HG02870 (cell line): Measurements from ENCODE around the gene MARK1.

Source experiments
- ATAC-seq: cut with Tn5 transposase; IDR thresholded peaks from one replicate; pipeline ENCODE4 v1.9.1; 2021; ENCODE audit warnings: mild to moderate bottlenecking, moderate library complexity; ENCODE audit not compliant: unreplicated experiment

MARK1 gene

DNA sequence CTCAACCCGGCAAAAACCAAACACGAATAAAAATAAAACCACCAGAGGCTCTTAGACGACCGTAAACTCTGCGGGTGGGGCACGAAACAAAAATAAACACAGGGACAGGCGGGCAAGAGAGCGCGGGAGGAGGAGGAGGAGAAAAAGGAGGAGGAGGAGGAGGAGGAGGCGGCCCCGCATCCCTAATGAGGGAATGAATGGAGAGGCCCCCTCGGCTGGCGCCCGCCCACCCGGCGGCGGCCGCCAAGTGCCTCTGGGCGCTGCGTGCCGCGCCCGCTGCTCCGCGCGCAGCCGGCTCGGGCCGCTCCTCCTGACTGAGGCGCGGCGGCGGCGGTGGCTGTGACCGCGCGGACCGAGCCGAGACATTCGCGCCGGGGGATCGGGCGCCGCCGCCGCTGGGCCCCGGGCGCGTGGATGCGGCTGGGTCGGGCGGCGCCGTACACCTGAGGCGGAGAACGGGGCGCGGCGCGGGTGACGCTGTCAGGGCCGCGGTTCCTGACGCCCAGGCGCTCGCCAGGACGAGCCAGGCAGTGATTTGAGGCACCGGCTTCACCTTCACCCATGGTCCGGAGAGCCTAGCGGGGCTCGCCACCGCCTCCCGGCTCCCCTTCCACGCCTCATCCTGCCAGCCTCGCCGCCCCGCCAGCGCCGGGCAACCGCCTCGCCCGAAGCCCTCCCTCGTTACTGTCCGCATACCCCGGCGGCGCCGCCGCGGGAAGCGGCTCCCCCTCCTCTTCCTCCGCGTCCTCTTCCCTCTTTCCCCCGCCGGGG is at the start of gene MARK1:
TSS of gene MARK1 (plus strand) at position 229 of the 771 bp plus-strand sequence. CDS start 687 bp downstream, outside the sequence.
- peak; percentile 45 for ATAC-seq

DNA sequence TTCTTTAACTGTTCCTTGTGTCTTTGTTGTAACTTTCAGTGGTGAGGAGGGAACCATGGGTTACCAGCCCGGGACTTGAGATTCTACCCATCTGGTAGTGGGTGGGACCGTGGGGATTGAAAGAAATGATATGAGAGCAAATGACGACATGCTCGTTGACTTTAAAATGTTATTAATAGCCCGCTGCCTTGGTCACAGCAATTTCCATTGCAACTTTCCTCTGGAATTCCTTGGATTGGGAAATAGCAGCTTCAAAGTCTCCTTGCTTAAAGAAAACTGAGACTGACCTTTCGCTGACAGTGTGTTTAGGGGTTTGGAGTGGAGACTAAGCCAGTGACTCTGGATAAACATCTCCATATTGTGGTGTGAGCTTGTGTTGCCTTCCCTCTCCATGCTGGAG is 44.2 kb upstream of the MARK1 start:
- ATAC-seq, result no peak

GRCh38 chr1:220484135-220484534 is 43.8 kb upstream of the MARK1 start:
- ATAC-seq, result no peak

DNA sequence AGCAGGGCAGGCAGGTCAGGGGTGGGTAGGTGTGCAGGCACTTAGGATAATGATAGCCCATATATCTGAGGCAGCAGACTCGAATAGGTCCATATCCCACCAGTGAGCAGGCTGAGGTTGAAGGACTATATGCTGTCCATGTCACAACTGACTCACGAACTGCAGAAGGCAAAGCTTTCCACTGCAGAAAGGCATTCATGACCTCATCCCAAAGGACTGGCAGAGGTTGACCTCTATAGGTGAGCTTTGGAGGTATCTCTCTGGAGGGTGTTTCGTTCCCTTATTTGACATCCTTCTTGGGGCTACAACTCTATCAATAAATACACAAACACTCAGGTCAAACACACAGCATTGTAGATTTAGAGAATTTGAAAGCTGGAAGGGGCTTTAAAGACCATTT is 42.8 kb upstream of the MARK1 start:
- no peak for ATAC-seq

DNA sequence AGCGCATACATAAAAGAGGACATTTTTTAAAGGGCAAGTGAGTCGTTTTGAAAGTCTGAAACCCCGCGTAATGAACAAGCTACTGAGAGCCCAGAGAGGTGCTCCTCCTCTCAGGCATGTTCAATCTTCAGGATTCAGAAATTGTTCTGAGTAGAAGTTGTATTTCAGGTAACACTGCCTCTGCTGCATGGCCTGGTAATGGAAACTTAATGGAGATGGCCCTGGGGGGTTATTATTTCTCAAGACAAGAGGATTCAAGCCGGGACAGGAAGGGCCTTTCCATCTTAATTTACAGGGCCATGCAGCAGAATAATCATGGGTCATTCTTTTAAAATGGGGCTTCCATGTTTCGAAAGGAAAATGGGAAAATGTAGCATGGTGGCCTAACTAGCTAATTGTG is 42.1 kb upstream of the MARK1 start:
- no peak for ATAC-seq

GRCh38 chr1:220487297-220487820 is 40.6 kb upstream of the MARK1 start:
- no peak for ATAC-seq

DNA sequence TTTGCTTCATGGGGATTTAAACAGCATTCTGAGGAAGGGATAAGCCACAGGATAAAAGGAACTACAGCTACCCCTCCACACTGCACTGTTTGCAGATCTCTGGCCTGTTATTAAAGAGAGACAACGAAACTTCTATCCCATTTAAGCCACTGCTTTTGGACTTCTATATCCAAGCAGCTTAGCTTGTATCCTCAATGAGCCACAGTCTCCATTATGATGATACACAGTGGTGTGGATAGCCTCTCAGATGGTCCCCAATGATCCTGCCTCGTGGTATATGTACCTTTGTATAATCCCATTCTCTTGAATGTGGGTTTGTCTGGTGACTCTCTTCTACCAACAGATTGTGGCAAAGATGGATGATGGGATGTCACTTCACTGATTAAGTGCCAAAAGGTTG is 36.0 kb upstream of the MARK1 start:
- ATAC-seq, result no peak

- no peak for ATAC-seq
Measured at GRCh38 chr1:220497220-220497947, 30.6 kb upstream of the MARK1 start.

GRCh38 chr1:220498188-220498587 is 29.7 kb upstream of the MARK1 start:
- ATAC-seq, result no peak

- ATAC-seq, result no peak
Measured at GRCh38 chr1:220500372-220500771, 27.6 kb upstream of the MARK1 start.

DNA sequence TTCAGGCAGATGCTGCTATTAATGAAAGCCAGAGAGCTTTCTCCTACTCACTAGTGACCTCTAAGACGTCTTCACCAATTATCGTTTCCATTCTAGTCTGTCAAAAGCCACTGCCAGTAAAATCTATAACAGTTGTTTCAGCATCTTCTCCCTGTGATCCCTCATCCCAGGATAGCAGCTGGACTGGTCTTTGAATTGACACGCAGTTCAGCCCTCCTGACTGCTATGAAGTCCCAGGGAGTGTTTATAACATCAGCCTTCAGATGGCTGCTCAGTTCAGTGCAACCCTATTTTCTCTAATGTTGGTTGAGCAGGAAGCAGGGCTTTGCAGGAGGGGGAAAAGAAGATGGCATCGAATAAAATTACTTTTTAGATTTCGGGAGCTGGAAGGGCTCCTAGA is 23.6 kb upstream of the MARK1 start:
- no peak for ATAC-seq

DNA sequence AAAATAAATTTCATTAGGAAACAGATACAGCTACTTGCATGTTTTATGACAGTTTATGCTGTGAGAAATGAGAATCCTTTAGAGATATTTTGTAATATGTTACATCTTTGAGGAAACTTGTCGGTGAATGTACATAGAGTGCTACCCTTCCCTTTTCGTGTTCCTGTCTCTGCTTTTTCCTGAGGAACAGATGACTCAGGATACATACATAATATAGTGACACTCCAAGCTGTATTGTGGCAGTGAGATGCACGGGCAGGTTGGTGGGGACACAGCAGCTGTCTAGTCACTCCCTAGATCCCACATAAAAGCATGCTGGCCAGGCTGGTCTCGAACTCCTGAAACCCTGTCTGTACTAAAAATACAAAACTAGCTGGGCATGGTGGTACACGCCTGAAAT is 20.9 kb upstream of the MARK1 start:
- no peak for ATAC-seq

- ATAC-seq, result no peak
Measured at GRCh38 chr1:220511179-220511578, 16.8 kb upstream of the MARK1 start.

GRCh38 chr1:220511785-220512184 is 16.2 kb upstream of the MARK1 start:
- no peak for ATAC-seq

DNA sequence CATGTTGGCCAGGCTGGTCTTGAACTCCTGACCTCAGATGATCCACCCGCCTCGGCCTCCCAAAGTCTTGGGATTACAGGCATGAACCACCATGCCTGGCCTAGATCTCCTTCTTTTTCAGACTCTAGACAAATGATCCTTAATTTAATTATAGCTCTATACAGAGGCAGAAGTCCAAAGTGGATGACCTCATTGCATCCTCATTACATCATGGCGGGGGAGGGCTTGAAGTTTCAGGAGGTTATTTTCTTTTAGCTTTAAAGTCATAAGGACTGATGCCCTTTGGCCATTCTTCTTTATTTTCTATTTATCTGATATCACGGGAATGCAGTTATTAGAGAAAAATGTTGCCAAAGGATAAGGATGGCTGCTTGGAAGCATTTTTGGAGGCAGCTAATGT is 14.1 kb upstream of the MARK1 start:
- no peak for ATAC-seq

GRCh38 chr1:220514256-220514655 is 13.7 kb upstream of the MARK1 start:
- ATAC-seq, result no peak

DNA sequence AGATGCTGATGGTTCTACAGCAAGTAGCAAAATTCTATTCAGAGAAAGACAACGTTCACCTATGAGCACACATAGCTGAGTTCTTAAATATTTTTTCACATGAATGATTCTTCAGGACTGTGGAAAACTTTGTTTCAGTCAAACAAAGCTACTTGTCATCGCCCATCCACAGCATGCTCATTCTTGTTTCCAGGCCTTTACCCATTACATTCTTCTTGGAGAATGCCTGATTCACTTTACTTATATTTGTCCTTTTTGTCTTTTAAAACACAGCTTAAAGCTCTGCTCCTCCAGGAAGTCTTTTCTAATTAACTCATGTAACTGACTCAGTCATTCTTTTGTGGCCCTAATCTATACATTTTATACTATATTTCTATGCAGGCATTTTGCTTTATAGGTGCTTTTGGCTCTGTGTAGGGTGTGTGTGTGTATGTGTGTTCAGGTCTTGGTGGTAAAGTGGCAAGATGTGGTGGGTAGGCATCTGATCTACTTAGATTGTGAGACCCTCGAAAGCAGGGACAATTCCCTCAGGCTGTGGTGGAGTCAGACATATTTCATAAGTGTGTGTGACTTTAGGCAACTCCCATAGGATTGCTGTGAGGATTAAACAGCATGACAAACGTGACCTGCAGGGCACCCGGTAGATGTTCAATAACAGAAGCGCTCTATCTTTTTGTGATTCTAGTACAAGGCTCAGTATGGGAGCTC is 11.8 kb upstream of the MARK1 start:
- ATAC-seq, result no peak

DNA sequence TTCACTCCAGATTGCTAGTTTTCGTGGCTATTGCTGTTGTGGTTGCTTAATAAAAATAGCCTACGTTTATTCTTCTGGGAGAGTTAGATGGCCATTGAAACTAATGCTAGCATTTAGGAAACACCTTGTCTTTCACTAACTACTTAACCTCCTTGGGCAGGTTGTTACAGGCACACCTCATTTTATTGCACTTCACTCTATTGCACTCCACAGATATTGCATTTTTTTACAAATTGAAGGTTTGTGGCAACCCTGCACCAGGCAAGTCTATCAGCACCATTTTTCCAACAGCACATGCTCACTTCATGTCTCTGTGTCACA is 11.3 kb upstream of the MARK1 start:
- ATAC-seq, result no peak

- no peak for ATAC-seq
Measured at GRCh38 chr1:220521778-220522177, 6.2 kb upstream of the MARK1 start.

- ATAC-seq, result no peak
Measured at GRCh38 chr1:220526294-220526693, 1.6 kb upstream of the MARK1 start.

DNA sequence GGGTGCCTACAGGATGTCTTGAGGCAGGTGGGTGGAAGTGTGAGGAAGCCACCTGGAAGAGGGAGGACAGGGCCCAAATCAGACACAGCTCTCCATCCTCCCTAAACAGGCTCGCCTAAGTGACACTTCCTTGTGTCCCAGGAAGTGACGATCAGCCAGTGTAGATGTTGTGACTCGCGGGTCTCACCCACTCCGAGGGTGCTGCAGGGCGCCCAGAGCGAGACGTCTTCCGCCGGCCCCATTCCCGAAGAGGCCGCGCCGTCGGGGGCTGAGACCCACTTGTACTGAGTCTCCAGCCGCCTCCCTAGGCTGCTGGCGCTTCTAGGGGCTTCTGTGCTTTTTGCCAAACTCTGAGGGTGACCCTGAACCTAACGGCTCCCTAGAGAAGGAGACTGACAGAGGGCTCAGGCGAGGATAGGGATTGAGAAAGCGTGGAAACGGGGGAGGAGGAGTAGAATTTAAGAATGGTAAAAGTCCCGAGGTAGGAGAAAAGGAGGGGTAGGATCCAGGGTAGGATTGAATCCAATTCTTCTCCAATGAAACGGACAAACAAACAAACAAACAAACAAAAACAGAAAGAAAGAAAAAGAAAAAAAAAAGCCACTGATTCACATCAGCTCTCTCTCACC is 543 bp upstream of the MARK1 start:
- ATAC-seq, result no peak
